HepG2 (cell line): ENCODE measurements around the gene ELMOD3.

Experiments used
- HDAC6 ChIP-seq: fragments of 200-600 bp; sonication (generic); IDR thresholded peaks from 2 replicates; pipeline ENCODE4 v1.7.0; 2017; ENCODE audit warnings: mild to moderate bottlenecking, antibody characterized with exemption, low read length, low read depth
- SP1 ChIP-seq, 2 experiments: fragments of 450-650 bp in 1 of 2; sonication (generic) in 1 of 2; formaldehyde crosslinking in 1 of 2; IDR thresholded peaks; 2 replicates each; pipeline versions ENCODE4 v1.4.0 to v1.6.1; 2016 to 2020; ENCODE audit warnings: missing genetic modification reagents in 1 of 2

GRCh38 chr2:85436836-85437487 is 82.4 kb downstream of the ELMOD3 start:
- TF ChIP-seq SP1 (IDR thresholded peaks at IDR 0.05) (no peak), SP1 (CRISPR knock-in tag; IDR thresholded peaks at IDR 0.05) (no peak), HDAC6 (no peak)
